Mammary epithelial cell (primary cell): Measurements from ENCODE around the gene ARHGEF12.

Experiments used
- CTCF ChIP-seq, 2 donors: IDR thresholded peaks in 1 of 2; conservative IDR thresholded peaks in 1 of 2; 2 replicates each; pipeline ENCODE4 v1.5.1; 2011 to 2012; ENCODE audit warnings: inconsistent platforms in 2 of 2, low read length in 2 of 2, mild to moderate bottlenecking in 2 of 2, control low read depth in 1 of 2, low read depth in 1 of 2; ENCODE audit not compliant: insufficient read depth in 1 of 2; ENCODE audit errors: extremely low read depth in 1 of 2
- EZH2 ChIP-seq: IDR thresholded peaks from 2 replicates; pipeline ENCODE4 v1.6.1; 2012; ENCODE audit warnings: low read length, inconsistent platforms, borderline replicate concordance

DNA sequence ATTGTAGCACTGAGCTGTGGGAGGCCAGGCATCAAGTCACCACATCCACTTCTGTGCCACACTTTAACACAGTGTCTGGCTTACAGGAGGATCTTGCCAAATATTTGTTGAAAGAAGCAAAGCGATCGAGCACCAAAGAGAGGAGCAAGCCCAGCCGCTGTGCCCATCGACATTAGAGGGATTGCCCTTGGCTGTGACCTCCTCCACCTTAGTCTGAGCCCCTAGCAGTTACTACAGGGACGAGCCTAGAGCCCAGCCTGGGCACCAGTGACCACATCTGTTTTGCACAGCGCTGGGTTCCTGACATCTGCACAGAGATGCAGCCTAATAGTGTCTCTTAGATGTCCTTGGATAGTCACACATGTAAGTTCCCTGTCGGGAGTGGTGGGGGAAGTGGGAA is 193.0 kb downstream of the ARHGEF12 start:
- no peak for TF ChIP-seq CTCF (conservative IDR thresholded peaks at IDR 0.05 in 1 of 2, IDR thresholded peaks at IDR 0.05 in 1 of 2; ENCODE audit: extremely low read depth in 1 of 2, insufficient read depth in 1 of 2, low read depth in 1 of 2, low read length in 2 of 2)
- no peak for TF ChIP-seq EZH2
